Measurements from ENCODE around the gene AOC2. TPM values are rescaled to one million over a fixed set of nuclear protein-coding genes. Genes with fewer than 3 reads are reported as not detected.

AOC2 gene
- total and polyA plus RNA-seq, 2 of the 13 experiments (the other 11 are each of a cell fraction or from before 2014, with no cell fraction given) = 1.2 to 3.3 TPM

DNA sequence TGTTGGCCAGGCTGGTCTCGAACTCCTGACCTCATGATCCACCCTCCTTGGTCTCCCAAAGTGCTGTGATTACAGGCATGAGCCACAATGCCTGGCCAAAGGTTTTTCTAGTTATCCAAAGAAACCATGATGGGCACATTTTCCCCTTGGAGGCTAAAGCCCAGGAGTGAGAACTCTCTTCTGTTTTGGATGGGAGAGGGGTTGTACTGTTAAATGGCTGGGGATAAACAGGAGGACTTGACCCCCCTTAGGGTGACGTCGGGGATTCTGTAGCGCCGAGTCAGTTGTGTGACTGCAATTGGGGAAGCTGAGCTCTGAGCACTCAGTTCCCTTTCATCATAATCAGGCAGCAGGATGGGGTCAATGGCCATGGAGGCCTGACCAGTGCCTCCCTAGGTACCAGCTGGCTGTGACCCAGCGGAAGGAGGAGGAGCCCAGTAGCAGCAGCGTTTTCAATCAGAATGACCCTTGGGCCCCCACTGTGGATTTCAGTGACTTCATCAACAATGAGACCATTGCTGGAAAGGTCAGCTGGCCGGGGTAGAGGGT, 10.7 kb downstream of the AOC2 start (continued):
- TF ChIP-seq CERS6 (CRISPR knock-in tag; IDR thresholded peaks at IDR 0.05) (no peak), NKX3-1 (CRISPR knock-in tag; IDR thresholded peaks at IDR 0.05) (no peak), NCOR1 (IDR thresholded peaks at IDR 0.05; ENCODE audit: borderline replicate concordance, low read length) (peak; percentile 51; the same call in 1 of the 2 replicates), ZBTB3 (CRISPR knock-in tag; IDR thresholded peaks at IDR 0.05; ENCODE audit: borderline replicate concordance, low read depth) (no peak), ARNT (IDR thresholded peaks at IDR 0.05) (no peak), CC2D1A (CRISPR knock-in tag; IDR thresholded peaks at IDR 0.05) (no peak), ZNF383 (CRISPR knock-in tag; IDR thresholded peaks at IDR 0.05; ENCODE audit: borderline replicate concordance) (no peak), NR2F6 (IDR thresholded peaks at IDR 0.05) (peak; percentile 90), NR2F6 (CRISPR knock-in tag; IDR thresholded peaks at IDR 0.05) (peak; percentile 92), MAF1 (CRISPR knock-in tag; IDR thresholded peaks at IDR 0.05; ENCODE audit: borderline replicate concordance) (no peak), ZNF501 (CRISPR knock-in tag; IDR thresholded peaks at IDR 0.05) (no peak), ZNF7 (CRISPR knock-in tag; IDR thresholded peaks at IDR 0.05) (no peak), DPF2 (CRISPR knock-in tag; IDR thresholded peaks at IDR 0.05; ENCODE audit: borderline replicate concordance, low read depth) (no peak), ZMAT5 (CRISPR knock-in tag; IDR thresholded peaks at IDR 0.05; ENCODE audit: borderline replicate concordance, low read depth) (no peak), ZNF142 (CRISPR knock-in tag; IDR thresholded peaks at IDR 0.05) (no peak), DNMT1 (CRISPR knock-in tag; IDR thresholded peaks at IDR 0.05) (no peak), HNF4G (IDR thresholded peaks at IDR 0.05; ENCODE audit: borderline replicate concordance, low read depth, low read length) (peak; percentile 84), HNF4G (CRISPR knock-in tag; IDR thresholded peaks at IDR 0.05; ENCODE audit: borderline replicate concordance, low read depth) (peak; percentile 13; the same call in 1 of the 2 replicates), ZFY (CRISPR knock-in tag; IDR thresholded peaks at IDR 0.05) (no peak)
- TF ChIP-seq, protein P1, sequence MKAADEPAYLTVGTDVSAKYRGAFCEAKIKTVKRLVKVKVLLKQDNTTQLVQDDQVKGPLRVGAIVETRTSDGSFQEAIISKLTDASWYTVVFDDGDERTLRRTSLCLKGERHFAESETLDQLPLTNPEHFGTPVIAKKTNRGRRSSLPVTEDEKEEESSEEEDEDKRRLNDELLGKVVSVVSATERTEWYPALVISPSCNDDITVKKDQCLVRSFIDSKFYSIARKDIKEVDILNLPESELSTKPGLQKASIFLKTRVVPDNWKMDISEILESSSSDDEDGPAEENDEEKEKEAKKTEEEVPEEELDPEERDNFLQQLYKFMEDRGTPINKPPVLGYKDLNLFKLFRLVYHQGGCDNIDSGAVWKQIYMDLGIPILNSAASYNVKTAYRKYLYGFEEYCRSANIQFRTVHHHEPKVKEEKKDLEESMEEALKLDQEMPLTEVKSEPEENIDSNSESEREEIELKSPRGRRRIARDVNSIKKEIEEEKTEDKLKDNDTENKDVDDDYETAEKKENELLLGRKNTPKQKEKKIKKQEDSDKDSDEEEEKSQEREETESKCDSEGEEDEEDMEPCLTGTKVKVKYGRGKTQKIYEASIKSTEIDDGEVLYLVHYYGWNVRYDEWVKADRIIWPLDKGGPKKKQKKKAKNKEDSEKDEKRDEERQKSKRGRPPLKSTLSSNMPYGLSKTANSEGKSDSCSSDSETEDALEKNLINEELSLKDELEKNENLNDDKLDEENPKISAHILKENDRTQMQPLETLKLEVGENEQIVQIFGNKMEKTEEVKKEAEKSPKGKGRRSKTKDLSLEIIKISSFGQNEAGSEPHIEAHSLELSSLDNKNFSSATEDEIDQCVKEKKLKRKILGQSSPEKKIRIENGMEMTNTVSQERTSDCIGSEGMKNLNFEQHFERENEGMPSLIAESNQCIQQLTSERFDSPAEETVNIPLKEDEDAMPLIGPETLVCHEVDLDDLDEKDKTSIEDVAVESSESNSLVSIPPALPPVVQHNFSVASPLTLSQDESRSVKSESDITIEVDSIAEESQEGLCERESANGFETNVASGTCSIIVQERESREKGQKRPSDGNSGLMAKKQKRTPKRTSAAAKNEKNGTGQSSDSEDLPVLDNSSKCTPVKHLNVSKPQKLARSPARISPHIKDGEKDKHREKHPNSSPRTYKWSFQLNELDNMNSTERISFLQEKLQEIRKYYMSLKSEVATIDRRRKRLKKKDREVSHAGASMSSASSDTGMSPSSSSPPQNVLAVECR (CRISPR knock-in tag; IDR thresholded peaks at IDR 0.05; ENCODE audit: borderline replicate concordance) = peak; percentile 51; the same call in 1 of the 2 replicates

All from HepG2 (cell line).